Lower leg skin (tissue), 4 donors: Measurements from ENCODE around the gene LRRC30. TPM values are rescaled to one million over a fixed set of nuclear protein-coding genes. Genes with fewer than 3 reads are reported as not detected.

Source experiments
- DNase-seq, 2 donors: peaks; one replicate each; pipeline ENCODE4 v3.0.0-alpha.2; 2019; ENCODE audit warnings: low spot score in 2 of 2
- H3K4me3 ChIP-seq: fragments of 200-600 bp; sonication (generic); 2 replicates; pipeline ENCODE4 v1.5.1; 2017; ENCODE audit warnings: mild to moderate bottlenecking, low read depth; ENCODE audit not compliant: poor library complexity, severe bottlenecking
- CTCF ChIP-seq, 3 donors: fragments of 450-650 bp; IDR thresholded peaks; one replicate each; pipeline ENCODE4 v1.5.1; 2016; ENCODE audit warnings: antibody characterized with exemption in 3 of 3, mild to moderate bottlenecking in 3 of 3, moderate library complexity in 2 of 3
- POLR2A ChIP-seq, 2 donors: fragments of 450-650 bp; IDR thresholded peaks; one replicate each; pipeline ENCODE4 v1.6.1; 2016 to 2017; ENCODE audit warnings: antibody characterized with exemption in 2 of 2, mild to moderate bottlenecking in 1 of 2, moderate library complexity in 1 of 2
- WGBS, 2 donors: methylation state at CpG; one replicate each; pipeline ENCODE4 v1.1.5; 2018; 5-methylcytosine and 5-hydroxymethylcytosine counted together
- intact Hi-C: fragments of 100-400 bp; cut with DNase I; formaldehyde crosslinking; loops from one replicate; pipeline ENCODE4 v1.15.0; 2023; ENCODE audit warnings: low total_unique reads
- total RNA-seq, 4 donors: library from RNA; depleted of rRNA; stranded (reverse); fragments of >200 nt; gene quantifications; one replicate each; pipeline ENCODE4 v1.1.0, GENCODE V29; 2016

The LRRC30 gene
- total RNA-seq, 4 donors from 2014 or later: not detected

DNA sequence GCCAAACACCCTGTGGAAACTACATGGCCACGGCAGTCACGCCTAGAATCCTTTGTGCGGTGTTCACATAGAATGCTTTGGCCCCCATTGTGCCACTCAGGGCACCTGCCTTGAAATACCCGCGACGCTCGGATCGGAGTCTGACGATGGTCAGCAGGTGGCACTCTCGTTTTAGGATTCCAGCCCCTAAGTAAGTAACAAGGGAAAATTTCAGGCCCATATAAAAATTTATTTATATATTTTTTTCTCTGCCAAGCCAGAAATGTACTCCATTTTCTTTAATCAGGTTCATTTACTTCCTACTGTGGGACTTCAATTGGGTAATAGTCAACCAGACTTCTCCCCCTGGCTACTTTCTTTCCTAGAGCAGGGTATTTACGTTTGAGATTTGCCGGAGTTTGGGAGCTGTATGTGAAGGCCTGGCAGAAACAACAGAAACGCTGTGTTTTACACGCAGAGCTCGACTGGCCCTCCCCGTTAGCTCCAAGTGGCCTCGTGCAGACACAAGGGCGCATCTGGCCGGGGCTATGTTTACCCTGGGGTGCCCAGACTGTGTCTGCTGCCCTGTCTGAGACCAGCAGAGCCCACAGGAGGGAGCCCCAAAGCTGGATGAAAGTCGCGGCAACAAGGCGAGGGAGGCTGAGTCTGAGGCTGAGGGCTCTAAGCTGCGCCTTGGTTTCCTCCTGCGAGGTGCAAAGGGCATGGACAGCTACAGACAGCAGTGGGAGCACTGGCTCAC, 41.6 kb downstream of the LRRC30 start:
- DNase-seq: peak; percentile 40 to 87
- 25 to 27% methylated on average over 19 to 24 of the region's 24 CpGs for WGBS, 2 donors
- no peak overlapping the region for H3K4me3 ChIP-seq
- TF ChIP-seq CTCF (IDR thresholded peaks at IDR 0.05) (no peak), POLR2A (IDR thresholded peaks at IDR 0.05) (no peak)
- intact Hi-C loops: loop anchor here (10.0 kb wide), 1 partner anchor 292 kb away; the partner anchor contains the start of gene PTPRM

- TF ChIP-seq CTCF (IDR thresholded peaks at IDR 0.05): no peak
- no peak for TF ChIP-seq POLR2A (IDR thresholded peaks at IDR 0.05)
- 38 to 43% methylated on average over 12 of the region's 12 CpGs for WGBS, 2 donors
- H3K4me3 ChIP-seq: no peak overlapping the region
- intact Hi-C loops: loop anchor here (10.0 kb wide), 1 partner anchor 291 kb away; the partner anchor contains the start of gene PTPRM
- DNase-seq: peak; percentile 66 to 94
Observed at GRCh38 chr18:7273301-7273921, 42.5 kb downstream of the LRRC30 start.

DNA sequence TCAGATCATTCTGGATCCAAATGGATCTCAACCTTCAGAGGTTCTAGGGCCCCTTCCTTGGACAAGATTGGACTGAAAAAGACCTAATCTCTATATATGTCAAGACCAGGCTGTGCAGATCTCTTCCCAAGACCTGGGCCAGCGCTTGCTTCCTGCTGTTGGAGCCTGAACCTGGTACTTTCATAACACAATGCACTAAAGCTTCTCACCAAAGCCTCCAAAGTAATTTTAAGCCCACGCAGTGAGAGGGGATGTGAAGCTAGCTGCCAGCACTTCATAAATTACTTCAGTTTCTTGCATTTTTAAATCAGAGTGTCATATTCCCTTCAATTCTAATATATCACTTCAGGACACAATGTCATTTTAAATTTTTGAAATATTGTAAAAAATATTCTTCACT, 50.7 kb downstream of the LRRC30 start:
- TF ChIP-seq POLR2A (IDR thresholded peaks at IDR 0.05) (no peak), CTCF (IDR thresholded peaks at IDR 0.05) (no peak)
- no peak overlapping the region for H3K4me3 ChIP-seq
- 76 to 78% methylated on average over 2 of the region's 2 CpGs for WGBS, 2 donors
- intact Hi-C loops: no loop called here
- no peak for DNase-seq

Other genes with a start within 250 kb of the LRRC30 start
- gene LAMA1, start 113.3 kb upstream of the LRRC30 start, total RNA-seq: 1 to 10 TPM in 1 of 4 donors, under 1 TPM in 3; 0.17 to 1.7 (median 0.61) TPM